Skin epidermis (tissue), 12 donors: Measurements from ENCODE around the gene DAAM2.

Experiments used
- H3K27ac ChIP-seq, 21 experiments: fragments of 200-600 bp; sonication (generic) in 11 of 21; one replicate each; pipeline ENCODE4 v1.5.0; 2020; ENCODE audit warnings: mild to moderate bottlenecking in 3 of 21, inconsistent platforms in 2 of 21, moderate library complexity in 2 of 21
- H3K4me3 ChIP-seq, 7 experiments: fragments of 200-600 bp; sonication (generic) in 2 of 7; one replicate each; pipeline ENCODE4 v1.5.0; 2020; ENCODE audit warnings: inconsistent platforms in 2 of 7, mild to moderate bottlenecking in 2 of 7, moderate library complexity in 1 of 7

The DAAM2 gene

DNA sequence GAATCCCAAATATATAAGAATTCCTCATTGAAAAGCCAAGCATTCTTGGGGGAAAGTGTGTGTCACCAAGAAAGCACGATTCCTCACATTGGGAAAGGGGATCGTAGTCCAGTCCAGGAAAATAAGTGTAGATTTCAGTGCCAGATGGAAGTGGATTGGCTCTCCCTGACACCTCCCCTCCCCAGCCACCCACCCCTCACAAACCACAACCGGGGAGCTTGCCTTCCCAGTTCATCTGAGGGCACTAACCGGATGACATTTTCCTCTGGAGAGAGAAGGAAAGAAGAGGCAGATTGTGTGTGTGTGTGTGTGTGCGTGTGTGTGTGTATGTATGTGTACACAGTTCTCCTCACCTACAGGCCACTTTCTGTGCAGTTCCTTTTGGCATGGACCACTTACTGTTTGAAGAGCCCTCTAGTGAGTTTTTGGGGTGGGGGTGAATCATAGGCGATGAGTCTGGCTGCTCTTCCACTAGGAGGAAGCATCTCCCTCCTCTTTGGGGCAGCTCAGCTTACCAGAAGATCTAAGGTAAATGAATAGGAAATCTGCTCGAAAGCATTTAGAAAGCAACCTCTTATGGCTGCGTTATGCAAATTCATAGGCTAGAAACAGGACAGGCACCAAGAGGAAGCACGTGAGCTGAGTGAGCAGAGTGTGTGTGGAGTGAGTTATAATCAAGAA, 20.8 kb downstream of the DAAM2 start:
- peak overlapping the region in 7 of 21 experiments; percentile 16 to 73 (median 24) for H3K27ac ChIP-seq
- no peak overlapping the region for H3K4me3 ChIP-seq

DNA sequence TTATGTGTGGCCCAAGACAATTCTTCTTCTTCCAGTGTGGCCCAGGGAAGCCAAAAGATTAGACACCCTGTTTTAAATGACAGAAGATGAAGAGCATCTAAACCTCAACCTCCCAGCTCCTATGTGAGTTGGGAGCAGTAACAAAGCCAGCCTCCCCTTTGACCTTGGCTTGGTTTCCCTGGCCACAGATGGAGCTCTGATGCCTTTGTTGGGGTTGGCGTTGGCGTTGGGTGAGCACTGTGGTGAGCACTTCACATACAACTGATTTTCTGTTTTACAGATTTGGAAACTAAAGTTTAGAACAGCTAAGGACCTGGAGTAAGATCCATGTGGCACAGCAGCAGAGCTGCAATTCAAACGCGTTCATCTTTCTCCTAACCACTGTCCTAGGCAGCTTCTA, 22.1 kb downstream of the DAAM2 start:
- Histone ChIP-seq H3K27ac (peak overlapping the region in 2 of 21 experiments; percentile 38), H3K4me3 (no peak overlapping the region)

DNA sequence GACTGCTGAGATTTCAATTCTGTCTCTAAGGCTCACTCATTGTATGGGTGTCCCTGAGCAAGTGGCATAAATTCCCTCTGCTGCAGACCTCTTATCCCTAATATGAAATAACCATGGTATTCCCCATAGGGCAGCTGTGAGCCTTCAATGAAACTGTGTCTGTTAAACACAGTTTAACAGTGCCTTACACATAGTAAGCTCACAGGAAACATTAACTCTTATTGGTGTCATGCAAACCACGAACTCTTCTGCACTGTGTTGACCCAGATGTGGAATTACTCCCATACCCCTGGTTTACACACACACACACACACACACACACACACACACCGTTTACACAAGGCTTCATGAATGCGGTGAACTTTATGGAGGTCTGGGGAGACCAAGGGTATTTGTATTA, 23.2 kb downstream of the DAAM2 start:
- Histone ChIP-seq H3K27ac (no peak overlapping the region), H3K4me3 (no peak overlapping the region)

DNA sequence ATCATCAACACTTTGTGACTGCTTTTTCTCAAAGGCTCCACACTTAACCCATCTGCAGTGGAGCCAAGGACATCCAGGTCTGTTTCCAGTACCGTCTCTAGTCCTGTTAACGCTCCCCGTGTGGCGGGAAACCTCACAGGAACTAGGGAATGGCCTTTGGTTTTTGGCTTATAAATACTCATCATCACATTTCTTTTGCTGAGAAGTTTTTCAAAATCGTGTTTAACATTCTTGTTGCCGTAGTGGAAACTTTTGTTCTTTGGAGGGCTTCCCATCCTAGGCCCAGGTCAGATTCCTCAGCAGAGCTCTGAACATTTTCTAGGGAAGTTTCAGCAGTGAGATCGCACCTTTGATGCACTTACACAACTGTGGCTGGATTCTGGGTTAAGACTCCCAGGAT, 24.6 kb downstream of the DAAM2 start:
- no peak overlapping the region for H3K27ac ChIP-seq
- no peak overlapping the region for H3K4me3 ChIP-seq

DNA sequence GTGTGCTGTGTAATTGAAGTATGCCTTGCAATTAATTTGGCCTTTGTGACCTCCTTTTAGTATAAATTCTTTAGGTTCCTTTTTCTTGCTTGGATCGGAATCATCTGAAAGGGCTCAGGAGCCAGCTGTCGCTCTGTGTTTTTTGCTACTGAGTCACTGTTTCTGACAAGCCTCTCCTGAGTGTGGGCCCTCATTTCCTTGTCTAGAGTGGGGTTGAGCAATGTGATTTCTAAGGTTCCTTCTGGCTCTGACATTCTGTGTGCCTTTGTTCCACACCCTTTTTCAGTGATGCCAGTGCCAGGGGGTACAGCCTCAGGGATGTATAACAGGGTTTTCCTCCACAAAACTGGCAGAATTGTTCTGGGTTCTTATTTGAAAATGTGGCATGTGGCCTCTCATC, 26.5 kb downstream of the DAAM2 start:
- H3K4me3 ChIP-seq = no peak overlapping the region
- peak overlapping the region in 2 of 21 experiments; percentile 41 to 45 for H3K27ac ChIP-seq

DNA sequence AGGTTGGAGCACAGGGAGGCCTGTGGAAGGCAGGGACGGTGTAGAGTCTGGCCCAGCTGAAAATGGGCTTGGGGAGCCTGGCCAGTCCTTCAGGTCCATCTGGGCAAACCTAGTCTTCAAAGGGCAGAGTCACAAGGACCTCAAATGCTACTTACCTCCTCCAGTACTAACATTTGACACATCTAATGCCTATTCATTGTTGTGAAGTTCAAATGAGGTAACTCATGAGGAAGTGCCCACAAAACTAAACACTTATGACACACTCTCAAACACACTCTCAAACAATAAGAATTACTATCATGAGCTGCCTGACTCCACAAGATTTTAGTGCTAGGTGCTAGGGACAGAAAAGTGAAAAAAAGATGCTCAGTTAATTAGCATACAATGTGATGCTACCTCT, 27.1 kb downstream of the DAAM2 start:
- H3K27ac ChIP-seq = peak overlapping the region in 5 of 21 experiments; percentile 7 to 45 (median 41)
- H3K4me3 ChIP-seq = no peak overlapping the region

DNA sequence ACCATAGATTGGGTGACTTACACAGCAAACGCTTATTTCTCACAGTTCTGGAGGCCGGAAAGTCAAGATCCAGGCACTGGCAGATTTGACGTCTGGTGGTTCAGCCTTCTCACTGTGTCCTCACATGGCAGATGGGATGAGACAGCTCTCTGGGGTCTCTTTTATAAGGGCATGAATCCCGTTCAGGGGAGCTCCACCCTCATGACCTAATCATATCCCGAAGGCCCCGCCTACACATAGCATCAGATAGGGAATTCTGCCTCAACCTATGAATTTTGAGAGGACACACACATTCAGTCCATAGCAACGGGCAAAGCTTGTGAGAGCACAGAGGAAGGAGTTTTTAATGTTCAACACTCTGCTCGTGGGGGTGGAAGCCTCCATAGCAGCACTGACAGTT, 27.5 kb downstream of the DAAM2 start:
- H3K4me3 ChIP-seq = no peak overlapping the region
- peak overlapping the region in 3 of 21 experiments; percentile 7 to 43 (median 32) for H3K27ac ChIP-seq

DNA sequence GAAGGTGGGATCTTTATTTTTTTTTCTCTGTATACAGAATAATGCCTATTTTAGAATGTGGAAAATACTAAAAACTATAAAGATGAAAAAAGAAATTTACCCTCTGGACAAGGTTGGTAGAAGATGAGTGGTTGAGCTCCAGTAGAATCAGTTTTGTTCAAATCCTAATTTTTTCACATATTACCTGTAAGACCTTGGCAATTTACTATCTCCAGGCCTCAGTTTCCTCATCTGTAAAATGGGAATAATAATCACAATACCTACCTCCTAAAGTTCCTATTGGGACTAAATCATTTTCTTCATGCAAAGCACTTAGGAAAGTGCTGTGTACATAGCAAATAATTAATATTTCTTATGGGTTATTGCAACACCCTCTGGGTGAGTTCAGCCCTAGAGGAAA, 28.4 kb downstream of the DAAM2 start:
- Histone ChIP-seq H3K4me3 (no peak overlapping the region), H3K27ac (peak overlapping the region in 8 of 21 experiments; percentile 5 to 74 (median 56))

DNA sequence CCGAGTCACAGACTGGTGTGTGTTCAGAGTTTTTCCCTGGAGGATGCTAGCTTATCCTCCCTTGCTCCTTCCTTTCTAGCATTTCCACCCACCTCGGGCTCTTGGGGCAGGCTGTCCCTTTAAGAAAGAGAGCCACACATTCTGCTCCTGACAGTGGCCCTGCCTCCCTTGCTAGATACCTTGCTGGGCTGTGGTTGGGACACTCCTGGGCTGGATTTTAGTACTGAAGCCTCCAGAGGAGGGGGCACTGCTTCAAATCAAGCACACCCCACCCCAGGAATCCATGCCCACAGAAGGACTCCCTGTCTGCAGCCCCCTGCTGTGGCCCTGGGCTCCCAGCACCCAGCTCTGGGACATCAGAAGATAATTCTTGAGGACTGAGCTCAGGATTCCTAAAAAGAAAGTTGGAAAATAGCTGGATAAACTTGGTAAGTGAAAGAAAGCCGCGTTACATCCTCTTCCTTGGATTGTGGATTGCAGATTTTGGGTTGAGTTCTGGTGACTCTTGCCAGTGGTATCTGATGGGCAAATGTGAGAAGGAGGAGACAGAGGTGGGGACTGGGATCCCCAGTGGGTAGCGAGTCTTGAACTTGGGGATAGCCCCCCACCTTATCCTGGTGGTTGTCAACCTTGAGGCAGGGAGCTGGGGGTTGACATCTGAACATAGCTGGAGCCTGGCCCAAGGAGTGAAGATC, 29.0 kb downstream of the DAAM2 start:
- peak overlapping the region in 15 of 21 experiments; percentile 1 to 74 (median 48) for H3K27ac ChIP-seq
- no peak overlapping the region for H3K4me3 ChIP-seq

DNA sequence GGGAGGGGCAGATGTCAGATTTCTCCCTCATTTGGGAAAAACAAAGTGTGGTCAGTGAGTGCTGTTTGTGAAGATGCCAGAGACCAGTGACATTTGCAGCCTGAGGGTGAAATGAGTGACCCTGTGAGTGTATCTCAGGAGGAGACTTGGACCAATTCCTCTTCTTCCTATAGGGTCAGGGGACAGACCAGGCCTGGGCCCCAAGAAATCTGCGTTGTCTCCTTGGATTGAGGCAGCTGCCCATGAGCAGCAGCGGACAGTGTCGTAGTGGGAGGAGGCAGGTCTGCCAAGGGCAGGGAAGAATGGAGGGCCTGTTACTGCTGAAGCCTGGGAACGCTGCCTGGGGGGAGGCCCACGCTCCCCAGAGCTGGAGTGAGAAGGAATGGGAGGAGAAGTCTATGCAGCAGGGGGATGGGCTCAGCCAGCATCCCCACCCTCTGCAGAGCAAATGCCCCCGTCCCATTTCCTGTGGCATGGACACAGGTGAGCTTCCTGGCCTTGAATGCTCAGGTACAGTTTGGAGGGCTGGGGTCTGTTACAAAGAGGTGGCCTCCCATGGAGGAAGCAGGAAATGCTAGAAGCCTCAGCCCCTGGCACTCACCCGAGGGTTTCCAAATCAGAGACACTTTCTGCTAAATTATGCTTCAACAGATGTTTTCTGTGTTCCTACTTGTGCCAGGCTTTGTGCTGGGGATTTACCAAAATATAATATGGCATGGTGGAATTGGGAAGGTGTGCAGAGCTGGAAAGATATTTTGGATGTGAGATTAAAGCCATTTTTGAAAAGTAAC, 29.8 kb downstream of the DAAM2 start:
- no peak overlapping the region for H3K4me3 ChIP-seq
- peak overlapping the region in 14 of 21 experiments; percentile 1 to 74 (median 50) for H3K27ac ChIP-seq

DNA sequence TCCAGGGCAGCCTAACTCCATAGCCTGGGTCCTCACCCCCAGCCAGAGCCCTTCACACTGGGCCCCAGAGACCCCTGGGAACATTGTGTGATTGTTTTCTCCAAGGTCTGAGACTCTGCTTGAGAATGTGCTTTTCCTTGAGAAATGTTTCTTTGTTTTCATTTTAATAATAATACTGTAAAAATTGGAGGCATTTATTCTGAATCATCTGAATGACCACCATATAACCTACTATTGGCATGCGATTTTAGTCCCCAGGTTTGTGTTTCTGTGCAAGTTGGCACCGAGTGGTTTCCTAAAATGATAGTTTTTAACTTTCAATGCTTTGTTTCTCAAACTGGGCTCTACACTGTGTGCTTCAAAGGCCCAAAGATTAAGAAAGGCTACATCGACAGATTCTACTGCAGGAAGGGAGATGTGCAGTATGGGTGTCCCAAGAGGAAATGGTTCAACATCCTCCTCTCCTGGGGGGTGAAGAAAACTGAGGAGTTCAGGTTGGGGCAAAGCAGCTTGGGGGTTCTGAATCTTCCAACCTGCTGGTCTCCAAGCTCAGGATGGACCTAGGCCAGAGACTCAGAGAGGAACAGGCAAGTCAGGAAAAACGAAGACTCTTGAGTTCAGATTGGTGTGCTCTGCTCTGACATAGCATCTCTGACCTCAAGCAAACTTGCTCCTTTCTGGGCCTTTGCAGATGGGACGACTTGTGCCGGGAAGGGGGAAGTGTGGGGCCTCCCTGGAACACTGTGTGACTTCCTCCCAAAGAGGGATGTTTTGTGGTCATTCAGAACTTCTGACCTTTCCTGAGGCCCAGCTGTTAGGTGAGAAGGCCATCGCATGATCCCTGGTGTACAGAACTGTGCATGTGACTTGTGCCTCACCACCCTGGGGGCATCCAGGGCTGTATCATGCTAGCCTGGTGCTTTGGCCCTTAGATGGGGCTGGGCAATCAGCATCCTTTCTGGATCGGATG, 31.0 kb downstream of the DAAM2 start:
- H3K27ac ChIP-seq = peak overlapping the region in 7 of 21 experiments; percentile 10 to 74 (median 47)
- no peak overlapping the region for H3K4me3 ChIP-seq

DNA sequence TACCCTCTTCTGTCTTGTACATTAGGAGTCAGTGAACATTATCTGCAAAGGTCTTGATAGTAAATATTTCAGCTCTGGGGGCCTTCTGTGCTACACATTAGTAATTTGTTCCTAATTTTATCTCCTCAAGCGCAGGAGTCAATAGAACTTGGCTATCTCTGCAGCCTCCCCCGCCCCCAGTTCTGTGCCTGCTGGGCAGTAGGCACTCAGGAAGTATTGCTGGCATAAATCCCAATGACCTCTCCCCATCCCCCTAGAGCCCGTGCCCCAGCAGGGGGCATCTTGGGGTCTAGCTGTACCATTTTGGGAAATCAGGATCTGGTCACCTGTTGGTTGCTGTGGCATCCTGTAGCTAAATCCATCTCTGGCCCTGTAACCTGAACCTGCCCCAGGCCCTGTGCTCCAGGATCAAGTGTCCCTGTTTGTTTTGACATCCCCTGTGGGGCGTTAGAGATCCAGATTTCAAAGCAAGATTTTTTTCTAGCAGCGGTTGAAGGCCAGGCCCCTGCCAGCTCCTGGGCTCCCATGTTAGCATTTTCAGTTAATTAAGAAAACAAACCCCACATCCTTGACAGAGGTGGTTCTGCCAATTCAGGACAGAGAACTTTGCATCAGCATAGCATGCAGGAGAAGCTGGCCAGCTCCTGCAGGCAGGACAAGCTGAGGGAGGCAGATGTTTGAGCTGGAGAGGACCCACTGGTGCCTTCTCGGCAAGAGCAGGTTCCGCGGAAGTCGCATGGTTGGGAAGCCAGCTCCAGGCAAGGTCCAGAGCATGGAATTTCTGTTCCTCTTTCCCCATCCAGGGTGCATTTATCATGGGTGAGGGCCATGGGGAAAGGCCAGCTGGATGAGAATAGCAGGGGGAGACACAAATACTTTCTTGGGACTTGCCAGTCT, 32.1 kb downstream of the DAAM2 start:
- H3K27ac ChIP-seq = peak overlapping the region in 1 of 21 experiments; percentile 21

DNA sequence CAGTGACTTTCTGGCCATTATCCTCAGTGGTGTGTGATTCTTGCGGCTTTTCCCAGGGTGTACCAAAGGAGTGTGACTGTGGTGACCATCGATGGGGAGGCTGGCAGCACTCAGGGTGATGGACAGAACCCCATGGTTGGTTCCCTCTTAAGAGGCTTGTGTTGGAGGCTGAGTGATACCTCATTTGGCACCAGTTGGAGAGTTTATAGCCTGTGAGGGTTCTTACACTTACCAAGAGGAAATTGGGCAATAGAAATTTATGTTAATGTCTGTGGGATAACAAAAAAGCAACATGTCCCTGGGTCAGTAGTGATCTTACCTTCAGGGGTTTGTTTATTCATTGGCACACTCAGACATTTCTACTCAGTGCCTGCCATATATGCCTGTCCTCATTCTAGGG, 37.2 kb downstream of the DAAM2 start:
- Histone ChIP-seq H3K4me3 (no peak overlapping the region), H3K27ac (no peak overlapping the region)

More for the DNA sequence above, 32.1 kb downstream of the DAAM2 start:
- no peak overlapping the region for H3K4me3 ChIP-seq

DNA sequence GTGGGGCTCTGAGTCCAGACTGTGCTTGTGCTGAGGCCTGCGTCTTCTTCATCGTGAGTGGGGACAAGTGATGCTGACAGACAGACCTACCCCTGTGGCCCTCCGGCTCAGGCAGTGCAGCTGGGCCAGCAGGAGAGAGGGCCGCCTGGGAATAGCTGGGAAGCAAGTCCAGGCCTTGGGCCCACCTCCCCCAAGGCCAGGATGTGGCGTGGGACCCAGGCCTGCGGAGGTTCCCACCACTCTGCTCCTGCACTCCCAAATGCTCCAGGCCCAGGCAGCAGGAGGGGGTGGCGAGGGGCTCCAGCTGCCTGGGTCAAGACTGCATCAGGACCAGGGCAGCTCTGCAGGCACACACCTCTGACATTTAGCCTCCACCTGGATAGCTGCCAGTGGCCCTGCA, 38.3 kb downstream of the DAAM2 start:
- H3K27ac ChIP-seq = peak overlapping the region in 1 of 21 experiments; percentile 22
- no peak overlapping the region for H3K4me3 ChIP-seq

DNA sequence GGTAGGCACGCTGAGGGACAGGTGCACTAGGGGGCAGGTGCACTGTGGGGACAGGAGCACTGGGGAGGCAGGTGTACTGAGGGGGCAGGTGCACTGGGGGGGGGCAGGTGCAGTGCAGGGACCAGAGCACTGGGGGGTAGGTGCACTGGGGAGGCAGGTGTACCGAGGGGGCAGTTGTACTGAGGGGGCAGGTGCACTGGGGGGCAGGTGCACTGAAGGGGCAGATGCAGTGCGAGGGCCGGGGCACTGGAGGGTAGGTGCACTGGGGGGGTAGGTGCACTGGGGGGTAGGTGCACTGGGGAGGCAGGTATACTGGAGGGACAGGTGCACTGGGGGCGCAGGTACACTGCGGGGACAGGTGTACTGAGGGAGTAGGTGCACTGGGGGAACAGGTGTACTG, 39.5 kb downstream of the DAAM2 start:
- Histone ChIP-seq H3K27ac (no peak overlapping the region), H3K4me3 (no peak overlapping the region)

DNA sequence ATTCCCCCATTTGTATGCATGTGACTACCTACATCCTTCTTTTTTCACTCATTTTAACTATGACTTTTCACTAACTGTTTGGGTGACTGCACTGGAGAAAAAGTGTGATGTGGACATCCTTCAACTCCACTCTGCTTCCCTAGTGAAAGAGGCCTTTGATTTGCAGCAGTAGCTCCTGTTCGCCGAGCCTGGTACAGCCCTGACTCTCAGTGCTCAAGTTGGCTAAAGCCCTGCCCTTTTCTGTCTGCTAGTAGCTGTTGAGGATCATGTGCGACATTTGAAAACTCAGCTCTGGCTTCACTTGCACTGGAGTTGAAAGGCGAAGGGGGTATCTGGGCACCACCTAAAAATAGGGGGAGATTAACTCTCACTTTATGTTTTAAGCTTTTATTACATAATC, 42.1 kb downstream of the DAAM2 start:
- Histone ChIP-seq H3K27ac (no peak overlapping the region), H3K4me3 (no peak overlapping the region)

DNA sequence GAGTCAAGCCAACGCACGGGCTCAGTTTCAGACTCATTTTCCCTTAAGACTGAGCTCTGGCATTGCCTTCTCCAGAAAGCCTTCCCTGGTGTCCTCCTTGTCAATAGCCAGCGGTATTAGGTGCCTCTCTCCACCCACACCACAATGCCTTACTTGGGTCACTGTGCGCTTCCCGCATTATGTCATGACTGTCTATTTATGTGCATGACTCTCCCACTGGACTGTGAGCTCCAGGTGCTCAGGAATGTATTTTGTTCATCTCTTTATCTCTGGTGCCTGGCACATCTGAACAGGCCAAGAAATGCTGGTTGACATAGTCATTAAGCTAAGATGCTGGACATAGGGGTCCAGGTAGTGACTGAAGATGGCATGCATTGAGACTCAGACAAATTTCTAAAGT, 42.7 kb downstream of the DAAM2 start:
- Histone ChIP-seq H3K27ac (no peak overlapping the region), H3K4me3 (no peak overlapping the region)

DNA sequence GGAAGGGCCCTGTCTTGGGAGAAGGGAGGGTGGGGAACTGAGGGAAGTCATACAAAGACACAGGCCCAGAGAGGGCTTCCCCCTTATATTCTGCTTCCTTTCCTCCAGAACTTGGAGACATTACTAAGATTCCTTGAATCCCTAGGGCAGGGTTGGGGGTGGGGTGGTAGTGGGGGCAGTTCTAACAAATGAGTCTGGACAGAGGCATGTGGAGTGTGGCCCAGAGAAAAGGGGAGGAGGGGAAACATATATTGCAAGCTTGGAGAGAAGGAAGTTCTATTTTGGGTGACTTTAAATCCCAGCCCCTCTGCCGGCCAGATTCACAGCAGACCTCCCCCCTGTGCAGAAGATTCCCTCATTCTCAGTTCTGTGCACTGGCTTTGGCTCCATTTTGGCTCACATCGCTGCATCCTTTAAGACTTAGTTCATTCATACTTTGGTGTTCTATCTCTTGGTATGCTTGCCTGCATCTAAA, 43.7 kb downstream of the DAAM2 start:
- no peak overlapping the region for H3K4me3 ChIP-seq

More for the DNA sequence above, 43.7 kb downstream of the DAAM2 start:
- peak overlapping the region in 1 of 21 experiments; percentile 40 for H3K27ac ChIP-seq
